ENCODE results near the gene ZNF3. TPM values are rescaled to one million over a fixed set of nuclear protein-coding genes. Genes with fewer than 3 reads are reported as not detected.
A peak's percentile ranks its signal among the peaks of the same experiment; 100 is the strongest.

The ZNF3 gene
- total and polyA plus RNA-seq, 9 of the 15 experiments (the other 6 are each of a cell fraction or from before 2014, with no cell fraction given) = 30.0 to 64.9 (median 51.5) TPM

DNA sequence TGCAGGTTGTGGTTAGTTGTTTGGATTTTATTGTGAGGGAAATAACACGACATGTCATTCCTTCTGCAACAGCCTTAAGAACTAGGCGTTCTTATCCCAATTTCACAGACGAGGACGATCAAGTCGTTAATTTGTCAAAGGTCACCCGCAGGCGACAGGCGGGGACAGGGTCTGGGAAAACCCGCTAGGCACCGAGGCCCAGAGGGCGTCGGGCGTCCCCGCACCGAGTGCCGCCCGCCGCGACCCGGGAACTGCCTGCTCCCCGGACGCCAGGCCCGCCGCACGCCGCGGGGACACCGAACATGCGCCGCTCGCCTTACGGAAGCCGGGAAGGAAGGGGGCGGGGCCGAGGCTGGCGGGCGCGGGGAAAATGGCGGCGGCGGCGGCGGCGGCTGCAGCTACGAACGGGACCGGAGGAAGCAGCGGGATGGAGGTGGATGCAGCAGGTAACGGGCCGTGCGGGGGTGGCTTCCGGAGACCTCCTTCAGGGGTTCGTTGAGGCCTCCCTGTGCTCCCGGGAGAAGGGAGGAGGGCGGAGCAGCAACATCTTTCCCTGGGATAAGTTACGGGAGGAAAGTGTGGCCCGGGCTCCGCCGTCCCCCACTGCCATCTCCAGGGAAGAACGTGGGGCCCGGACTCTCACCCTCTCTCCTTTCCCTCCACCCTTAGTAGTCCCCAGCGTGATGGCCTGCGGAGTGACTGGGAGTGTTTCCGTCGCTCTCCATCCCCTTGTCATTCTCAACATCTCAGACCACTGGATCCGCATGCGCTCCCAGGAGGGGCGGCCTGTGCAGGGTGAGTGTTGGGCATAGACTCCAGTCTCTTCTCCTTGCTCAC lies 7.3 kb upstream of the ZNF3 start, which contains the start of gene COPS6 (continued):
- TF ChIP-seq, protein P1, sequence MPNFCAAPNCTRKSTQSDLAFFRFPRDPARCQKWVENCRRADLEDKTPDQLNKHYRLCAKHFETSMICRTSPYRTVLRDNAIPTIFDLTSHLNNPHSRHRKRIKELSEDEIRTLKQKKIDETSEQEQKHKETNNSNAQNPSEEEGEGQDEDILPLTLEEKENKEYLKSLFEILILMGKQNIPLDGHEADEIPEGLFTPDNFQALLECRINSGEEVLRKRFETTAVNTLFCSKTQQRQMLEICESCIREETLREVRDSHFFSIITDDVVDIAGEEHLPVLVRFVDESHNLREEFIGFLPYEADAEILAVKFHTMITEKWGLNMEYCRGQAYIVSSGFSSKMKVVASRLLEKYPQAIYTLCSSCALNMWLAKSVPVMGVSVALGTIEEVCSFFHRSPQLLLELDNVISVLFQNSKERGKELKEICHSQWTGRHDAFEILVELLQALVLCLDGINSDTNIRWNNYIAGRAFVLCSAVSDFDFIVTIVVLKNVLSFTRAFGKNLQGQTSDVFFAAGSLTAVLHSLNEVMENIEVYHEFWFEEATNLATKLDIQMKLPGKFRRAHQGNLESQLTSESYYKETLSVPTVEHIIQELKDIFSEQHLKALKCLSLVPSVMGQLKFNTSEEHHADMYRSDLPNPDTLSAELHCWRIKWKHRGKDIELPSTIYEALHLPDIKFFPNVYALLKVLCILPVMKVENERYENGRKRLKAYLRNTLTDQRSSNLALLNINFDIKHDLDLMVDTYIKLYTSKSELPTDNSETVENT (CRISPR knock-in tag; IDR thresholded peaks at IDR 0.05) = no peak; the same call in 1 of the 2 replicates
- TF ChIP-seq, protein P2, sequence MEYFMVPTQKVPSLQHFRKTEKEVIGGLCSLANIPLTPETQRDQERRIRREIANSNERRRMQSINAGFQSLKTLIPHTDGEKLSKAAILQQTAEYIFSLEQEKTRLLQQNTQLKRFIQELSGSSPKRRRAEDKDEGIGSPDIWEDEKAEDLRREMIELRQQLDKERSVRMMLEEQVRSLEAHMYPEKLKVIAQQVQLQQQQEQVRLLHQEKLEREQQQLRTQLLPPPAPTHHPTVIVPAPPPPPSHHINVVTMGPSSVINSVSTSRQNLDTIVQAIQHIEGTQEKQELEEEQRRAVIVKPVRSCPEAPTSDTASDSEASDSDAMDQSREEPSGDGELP (CRISPR knock-in tag; IDR thresholded peaks at IDR 0.05; ENCODE audit: borderline replicate concordance) = peak; percentile 87
- TF ChIP-seq MTF1 (CRISPR knock-in tag; IDR thresholded peaks at IDR 0.05; ENCODE audit: borderline replicate concordance) = 0 out of 2 replicates have a peak, but pooled peaks have one; percentile 41
- no peak for TF ChIP-seq KLF6 (CRISPR knock-in tag; IDR thresholded peaks at IDR 0.05; ENCODE audit: borderline replicate concordance)
- TF ChIP-seq ZNF165 (CRISPR knock-in tag; IDR thresholded peaks at IDR 0.05; ENCODE audit: borderline replicate concordance) = peak; percentile 45; the same call in 1 of the 2 replicates
- TF ChIP-seq, protein P3, sequence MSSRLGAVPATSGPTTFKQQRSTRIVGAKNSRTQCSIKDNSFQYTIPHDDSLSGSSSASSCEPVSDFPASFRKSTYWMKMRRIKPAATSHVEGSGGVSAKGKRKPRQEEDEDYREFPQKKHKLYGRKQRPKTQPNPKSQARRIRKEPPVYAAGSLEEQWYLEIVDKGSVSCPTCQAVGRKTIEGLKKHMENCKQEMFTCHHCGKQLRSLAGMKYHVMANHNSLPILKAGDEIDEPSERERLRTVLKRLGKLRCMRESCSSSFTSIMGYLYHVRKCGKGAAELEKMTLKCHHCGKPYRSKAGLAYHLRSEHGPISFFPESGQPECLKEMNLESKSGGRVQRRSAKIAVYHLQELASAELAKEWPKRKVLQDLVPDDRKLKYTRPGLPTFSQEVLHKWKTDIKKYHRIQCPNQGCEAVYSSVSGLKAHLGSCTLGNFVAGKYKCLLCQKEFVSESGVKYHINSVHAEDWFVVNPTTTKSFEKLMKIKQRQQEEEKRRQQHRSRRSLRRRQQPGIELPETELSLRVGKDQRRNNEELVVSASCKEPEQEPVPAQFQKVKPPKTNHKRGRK (tag; IDR thresholded peaks at IDR 0.05) = no peak
- TF ChIP-seq, protein P4, sequence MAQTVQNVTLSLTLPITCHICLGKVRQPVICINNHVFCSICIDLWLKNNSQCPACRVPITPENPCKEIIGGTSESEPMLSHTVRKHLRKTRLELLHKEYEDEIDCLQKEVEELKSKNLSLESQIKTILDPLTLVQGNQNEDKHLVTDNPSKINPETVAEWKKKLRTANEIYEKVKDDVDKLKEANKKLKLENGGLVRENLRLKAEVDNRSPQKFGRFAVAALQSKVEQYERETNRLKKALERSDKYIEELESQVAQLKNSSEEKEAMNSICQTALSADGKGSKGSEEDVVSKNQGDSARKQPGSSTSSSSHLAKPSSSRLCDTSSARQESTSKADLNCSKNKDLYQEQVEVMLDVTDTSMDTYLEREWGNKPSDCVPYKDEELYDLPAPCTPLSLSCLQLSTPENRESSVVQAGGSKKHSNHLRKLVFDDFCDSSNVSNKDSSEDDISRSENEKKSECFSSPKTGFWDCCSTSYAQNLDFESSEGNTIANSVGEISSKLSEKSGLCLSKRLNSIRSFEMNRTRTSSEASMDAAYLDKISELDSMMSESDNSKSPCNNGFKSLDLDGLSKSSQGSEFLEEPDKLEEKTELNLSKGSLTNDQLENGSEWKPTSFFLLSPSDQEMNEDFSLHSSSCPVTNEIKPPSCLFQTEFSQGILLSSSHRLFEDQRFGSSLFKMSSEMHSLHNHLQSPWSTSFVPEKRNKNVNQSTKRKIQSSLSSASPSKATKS (CRISPR knock-in tag; IDR thresholded peaks at IDR 0.05) = no peak
- TF ChIP-seq ZNF280B (CRISPR knock-in tag; IDR thresholded peaks at IDR 0.05) = no peak
- peak; percentile 45 for TF ChIP-seq ZNF445 (CRISPR knock-in tag; IDR thresholded peaks at IDR 0.05; ENCODE audit: low read depth)
- TF ChIP-seq NEUROD1 (IDR thresholded peaks at IDR 0.05; ENCODE audit: borderline replicate concordance, low read depth, low read length, partially characterized antibody) = peak; percentile 73
- peak; percentile 98 for TF ChIP-seq ZFX (CRISPR knock-in tag; IDR thresholded peaks at IDR 0.05)
- no peak for TF ChIP-seq ARID1B (IDR thresholded peaks at IDR 0.05)
- TF ChIP-seq, protein P5, sequence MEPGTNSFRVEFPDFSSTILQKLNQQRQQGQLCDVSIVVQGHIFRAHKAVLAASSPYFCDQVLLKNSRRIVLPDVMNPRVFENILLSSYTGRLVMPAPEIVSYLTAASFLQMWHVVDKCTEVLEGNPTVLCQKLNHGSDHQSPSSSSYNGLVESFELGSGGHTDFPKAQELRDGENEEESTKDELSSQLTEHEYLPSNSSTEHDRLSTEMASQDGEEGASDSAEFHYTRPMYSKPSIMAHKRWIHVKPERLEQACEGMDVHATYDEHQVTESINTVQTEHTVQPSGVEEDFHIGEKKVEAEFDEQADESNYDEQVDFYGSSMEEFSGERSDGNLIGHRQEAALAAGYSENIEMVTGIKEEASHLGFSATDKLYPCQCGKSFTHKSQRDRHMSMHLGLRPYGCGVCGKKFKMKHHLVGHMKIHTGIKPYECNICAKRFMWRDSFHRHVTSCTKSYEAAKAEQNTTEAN (CRISPR knock-in tag; IDR thresholded peaks at IDR 0.05) = peak; percentile 92
- peak; percentile 52; the same call in 1 of the 2 replicates for TF ChIP-seq ZBTB7A (IDR thresholded peaks at IDR 0.05; ENCODE audit: borderline replicate concordance, control insufficient read depth, low read depth, low read length)
- peak; percentile 66 for TF ChIP-seq HCFC1 (IDR thresholded peaks at IDR 0.05; ENCODE audit: low read depth, low read length)
- TF ChIP-seq PML (IDR thresholded peaks at IDR 0.05; ENCODE audit: low read length) = peak; percentile 76
